SH-SY5Y (cell line): ENCODE measurements around the gene CNP.

Experiments used
- GATA2 ChIP-seq: IDR thresholded peaks from 2 replicates; pipeline ENCODE4 v1.6.1; 2011; ENCODE audit warnings: mild to moderate bottlenecking, low read depth, low read length
- GATA3 ChIP-seq: IDR thresholded peaks from 2 replicates; pipeline ENCODE4 v1.6.1; 2011; ENCODE audit warnings: low read depth, mild to moderate bottlenecking, low read length, moderate library complexity

CNP gene

DNA sequence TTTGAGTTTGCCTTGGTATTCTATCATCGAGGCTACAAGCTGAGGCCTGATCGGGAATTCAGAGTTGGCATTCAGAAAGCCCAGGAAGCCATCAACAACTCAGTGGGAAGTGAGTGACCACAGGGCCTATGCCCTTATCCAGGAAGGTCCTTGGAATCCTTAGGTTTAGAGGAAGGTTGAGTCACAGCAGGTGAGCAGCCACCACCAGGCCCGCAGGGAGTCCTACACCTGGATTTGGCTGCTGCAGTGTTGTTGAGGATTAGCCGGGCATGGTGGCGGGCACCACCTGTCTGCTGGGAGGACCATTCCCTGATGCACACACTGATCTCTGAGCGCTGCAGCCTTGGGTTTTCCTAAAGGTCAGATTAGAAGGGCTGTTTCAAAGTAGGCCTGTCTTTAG lies 31.0 kb upstream of the CNP start:
- TF ChIP-seq GATA3, result no peak
- no peak for TF ChIP-seq GATA2

DNA sequence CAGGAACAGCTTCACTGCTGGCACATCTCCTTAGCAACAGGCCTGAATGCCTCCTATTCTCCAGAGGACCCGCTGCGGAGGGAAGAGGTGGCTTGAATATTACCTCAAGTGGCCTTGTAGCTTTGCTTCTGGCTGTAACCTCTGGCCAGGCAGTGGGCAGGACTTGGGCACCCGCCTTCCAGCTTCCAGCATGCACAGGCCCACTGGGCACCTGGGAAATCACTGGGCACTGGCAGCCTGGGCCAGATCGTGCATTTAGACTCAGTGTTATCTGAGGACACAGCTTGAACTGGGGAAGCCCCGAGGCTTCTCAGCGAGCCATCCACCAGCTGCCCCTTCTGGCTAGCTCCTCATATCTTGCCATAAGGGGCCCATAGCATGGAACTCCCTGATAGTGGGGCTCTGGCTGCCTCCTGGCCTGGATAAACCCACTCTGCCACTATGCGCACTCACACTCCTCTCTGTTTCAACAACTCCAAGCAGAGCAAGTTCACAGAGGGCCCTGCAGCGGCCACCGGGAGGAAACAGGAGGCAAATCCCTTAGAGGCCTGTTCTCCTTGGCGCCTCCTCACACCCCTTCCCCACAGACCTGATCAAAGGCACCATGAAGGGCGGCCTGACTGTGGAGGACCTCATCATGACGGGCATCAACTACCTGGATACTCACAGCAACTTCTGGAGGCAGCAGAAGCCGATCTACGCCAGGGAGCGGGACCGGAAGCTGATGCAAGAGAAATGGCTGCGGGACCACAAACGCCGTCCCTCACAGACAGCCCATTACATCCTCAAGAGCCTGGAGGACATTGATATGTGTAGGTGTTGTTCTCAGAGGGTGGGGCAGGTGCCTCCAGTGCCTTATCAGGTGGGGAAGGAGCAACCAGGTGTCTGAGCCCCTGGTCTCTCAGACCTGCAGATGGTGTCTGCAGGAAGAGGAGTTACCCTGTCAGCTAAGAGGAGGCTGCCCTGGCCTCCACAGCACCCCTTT lies 28.3 kb upstream of the CNP start:
- TF ChIP-seq GATA3 (no peak), GATA2 (no peak)

DNA sequence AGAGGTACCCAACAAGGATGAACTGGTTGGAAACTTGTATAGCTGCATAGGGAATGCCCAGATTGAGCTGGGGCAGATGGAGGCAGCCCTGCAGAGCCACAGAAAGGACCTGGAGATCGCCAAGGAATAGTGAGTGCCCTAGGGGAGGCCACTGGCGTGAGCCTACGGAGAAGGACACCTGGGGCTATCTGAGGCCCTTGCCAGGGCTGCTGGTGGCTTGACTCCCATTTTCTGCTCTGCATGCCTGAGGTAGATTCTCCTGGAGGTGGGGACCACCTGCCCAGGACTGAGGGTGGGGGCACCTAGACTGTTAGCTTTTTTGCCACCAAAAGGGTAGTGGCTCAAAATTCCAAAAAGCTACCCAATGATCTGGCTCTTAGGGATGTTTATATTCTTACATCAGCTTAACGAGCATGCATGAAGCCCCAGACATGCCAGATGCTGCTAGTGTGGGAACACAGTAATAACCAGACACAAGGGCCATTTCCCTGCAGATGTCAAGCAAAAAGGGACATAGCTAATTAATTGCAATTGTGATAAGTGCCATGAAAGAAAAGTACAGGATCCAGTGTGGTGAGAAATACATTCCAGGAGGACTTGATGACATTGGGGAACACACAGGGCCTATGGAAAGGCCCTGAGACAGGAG lies 27.4 kb upstream of the CNP start:
- TF ChIP-seq GATA3 (no peak), GATA2 (no peak)

DNA sequence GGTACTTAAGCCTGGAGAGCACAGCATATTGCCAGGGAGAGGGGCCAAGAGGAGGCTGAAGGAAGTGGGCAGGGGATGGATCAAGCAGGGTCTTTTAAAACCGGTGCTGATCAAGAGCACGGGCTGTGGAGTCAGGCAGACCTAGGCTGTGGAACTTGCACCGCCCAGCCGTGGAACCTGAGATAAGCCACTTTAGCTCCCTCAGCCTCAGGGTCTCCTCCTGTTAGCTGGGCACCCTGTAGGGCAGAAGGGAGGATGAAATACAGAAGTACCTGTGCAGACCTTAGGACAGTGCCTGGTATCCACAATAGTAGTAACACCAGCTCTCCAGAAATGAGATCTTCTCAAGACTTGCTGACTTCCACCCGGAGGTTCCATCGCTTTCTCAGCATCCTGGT lies 26.9 kb upstream of the CNP start:
- TF ChIP-seq GATA2 (no peak), GATA3 (no peak)

DNA sequence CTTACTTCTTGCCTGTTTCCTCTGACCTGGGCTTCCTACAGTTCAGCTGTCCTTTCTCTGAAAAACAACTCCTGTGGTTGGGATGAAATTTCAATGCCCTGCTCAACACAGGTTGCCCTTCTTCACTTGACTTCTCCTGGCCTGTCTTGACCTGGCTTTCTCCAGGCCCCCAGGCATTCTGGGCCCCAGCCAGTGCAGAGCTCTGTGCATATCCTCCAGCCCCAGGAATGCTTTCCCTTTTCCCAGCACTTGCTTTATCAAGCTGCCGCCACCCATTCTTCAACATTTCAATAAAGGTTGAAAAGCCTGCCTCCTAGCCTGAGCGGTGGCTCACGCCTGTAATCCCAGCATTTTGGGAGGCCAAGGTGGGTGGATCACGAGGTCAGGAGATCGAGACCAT lies 25.4 kb upstream of the CNP start:
- TF ChIP-seq GATA3, result no peak
- no peak for TF ChIP-seq GATA2

DNA sequence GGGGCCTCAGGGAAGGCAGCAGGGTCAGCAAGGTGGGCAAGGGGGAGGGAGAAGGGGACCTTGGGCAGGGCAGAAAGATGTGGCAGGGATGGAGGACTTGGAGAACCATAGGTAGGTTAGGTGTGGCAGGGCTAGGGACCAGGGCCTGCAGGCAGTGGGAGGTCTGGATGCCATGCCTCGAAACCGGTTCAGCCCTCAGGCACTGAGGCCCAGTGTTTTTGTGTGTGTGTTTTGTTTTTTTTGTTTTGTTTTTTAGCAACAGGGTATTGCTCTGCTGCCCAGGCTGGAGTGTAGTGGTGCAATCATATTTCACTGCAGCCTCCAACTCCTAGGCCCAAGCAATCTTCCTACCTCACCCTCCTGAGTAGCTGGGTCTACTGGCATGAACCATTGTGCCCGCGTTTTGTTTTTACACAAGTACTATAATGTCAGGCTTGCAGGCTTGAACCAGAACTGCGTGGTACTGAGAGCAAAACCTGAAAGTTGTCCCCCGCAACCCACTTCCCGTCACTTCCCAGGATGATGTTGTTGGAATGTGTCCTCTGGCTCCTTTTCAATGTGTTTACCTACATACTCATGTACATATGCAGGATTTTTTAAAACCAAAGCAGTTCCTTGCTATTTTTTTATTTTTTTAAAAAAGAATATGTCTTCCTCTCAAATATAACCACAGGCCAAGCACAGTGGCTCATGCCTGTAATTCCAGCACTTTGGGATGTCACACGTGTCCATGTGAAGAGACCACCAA lies 23.8 kb upstream of the CNP start:
- TF ChIP-seq GATA3 (no peak), GATA2 (no peak)

DNA sequence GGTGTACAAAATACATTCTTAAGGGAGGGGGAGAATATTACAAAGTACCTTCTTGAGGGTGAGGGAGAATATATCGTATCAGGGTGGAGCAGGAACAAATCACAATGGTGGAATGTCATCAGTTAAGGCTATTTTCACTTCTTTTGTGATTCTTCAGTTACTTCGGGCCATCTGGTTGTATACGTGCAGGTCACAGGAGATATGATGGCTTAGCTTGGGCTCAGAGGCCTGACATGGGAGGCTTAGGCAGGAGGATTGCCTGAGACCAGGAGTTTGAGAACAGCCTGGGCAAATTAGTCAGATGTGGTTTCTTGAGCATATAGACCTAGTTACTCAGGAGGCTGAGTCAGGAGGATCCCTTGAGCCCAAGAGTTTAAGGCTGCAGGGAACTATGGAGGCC lies 23.1 kb upstream of the CNP start:
- TF ChIP-seq GATA3 (no peak), GATA2 (no peak)

DNA sequence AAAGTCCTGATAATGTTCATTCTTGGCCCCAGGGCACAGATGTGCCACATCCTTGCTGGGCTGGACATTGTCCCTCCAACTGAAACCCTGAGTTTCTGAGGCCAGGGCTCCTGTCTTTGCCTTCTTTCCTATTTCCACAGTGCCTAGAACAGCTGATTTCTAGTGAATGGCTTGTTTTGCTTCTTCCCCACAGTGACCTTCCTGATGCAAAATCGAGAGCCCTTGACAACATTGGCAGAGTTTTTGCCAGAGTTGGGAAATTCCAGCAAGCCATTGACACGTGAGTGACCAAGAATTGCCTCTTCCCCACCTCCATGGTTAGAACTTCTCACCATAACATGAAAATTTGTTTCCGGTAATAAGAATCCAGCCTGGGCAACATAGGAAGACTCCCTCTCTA lies 21.7 kb upstream of the CNP start:
- TF ChIP-seq GATA3, result no peak
- TF ChIP-seq GATA2, result no peak

DNA sequence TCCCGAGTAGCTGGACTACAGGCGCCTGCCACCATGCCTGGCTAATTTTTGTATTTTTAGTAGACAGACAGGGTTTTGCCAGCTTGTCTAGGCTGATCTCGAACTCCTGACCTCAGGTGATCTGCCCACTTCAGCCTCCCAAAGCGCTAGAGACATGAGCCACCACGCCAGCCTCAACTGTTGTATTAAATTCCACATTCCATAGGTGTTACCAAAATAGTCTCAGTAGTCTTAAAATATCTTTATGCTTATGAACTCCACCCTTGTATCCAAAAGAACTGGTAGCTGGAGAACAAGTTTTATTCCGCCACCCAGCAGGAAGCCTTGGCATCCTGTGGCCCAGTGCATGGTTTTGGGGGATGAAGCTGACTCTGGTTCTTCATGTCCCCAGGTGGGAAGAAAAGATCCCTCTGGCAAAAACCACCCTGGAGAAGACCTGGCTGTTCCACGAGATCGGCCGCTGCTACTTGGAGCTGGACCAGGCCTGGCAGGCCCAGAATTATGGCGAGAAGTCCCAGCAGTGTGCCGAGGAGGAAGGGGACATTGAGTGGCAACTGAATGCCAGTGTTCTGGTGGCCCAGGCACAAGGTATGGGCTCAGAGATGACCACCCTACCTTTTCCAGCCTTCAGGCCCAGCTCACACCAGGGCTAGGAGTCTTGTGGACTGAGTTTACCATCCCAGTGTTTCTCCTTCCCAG lies 17.7 kb upstream of the CNP start:
- TF ChIP-seq GATA2, result no peak

DNA sequence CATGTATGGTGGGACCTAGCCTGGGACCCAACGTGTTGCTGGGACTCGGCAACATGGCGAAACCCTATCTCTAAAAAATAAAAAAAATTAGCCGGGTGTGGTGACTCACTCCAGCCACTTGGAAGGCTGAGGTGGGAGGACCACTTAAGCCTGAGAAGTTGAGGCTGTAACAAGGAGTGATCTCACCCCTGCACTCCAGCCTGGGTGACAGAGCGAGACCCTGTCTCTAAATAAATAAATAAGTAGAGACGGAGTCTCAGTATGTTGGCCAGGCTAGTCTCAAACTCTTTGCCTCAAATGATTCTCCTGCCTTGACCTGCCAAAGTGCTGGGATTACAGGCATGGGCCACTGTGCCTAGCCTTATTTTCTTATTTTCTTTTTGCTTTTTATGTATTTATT lies 10.1 kb upstream of the CNP start:
- TF ChIP-seq GATA2 (no peak), GATA3 (no peak)

DNA sequence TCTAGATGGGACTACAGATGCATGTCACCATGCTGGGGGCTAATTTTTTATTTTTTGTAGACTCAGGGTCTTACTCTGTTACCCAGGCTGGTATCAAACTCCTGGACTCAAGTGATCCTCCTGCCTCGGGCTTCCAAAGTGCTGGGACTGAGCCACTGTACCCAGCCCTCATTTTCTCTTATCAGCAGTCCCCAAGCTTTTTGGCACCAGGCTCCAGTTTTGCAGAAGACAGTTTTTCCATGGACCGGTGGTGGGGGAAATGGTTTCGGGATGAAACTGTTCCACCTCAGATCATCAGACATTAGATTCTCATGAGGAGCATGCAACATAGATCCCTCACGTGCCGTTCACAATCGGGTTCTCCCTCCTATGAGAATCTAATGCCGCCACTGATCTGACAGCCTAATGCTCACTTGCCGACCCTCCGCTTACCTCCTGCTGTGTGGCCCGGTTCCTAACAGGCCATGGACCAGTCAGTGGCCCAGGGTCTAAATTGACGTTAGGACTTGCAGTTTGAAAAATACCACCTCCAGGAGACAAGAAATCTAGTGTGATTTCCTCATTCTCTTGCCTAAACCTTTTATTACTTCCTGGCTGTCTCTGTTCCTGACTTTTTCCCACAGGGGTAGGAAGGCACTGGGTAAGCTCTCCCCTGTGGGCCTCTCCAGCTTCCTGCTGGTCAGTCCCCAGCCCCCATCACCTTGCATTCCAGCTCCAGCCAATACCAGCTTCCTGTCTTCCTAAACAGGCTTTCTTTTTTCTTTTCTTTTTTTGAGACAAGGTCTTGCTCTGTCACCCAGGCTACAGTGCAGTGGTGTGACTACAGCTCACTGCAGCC lies 9.3 kb upstream of the CNP start:
- TF ChIP-seq GATA2 (no peak), GATA3 (no peak)

DNA sequence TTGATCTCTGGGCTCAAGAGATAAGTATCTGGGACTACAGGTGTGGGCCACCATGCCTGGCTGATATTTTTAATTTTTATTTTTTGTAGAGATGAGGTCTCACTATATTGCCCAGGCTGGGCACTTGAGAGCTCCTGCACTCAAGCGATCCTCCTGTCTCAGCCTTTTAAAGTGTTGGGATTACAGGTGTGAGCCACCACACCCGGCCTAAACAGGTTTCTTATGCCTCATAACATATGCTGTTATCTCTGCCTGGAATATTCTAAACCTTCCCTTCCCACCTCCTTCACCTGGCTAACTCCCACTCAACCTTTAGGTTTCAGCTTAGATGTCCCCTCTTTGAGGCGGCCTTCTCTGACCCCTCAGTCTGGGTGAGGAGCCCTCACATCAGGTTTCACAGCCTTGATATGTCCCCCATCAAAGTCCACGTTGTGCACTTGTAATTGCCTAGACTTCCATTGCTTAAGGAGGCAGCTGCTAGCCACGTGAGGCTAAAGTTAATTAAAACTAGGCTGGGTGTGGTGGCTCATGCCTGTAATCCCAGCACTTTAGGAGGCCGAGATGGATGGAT lies 8.6 kb upstream of the CNP start:
- no peak for TF ChIP-seq GATA3
- no peak for TF ChIP-seq GATA2

DNA sequence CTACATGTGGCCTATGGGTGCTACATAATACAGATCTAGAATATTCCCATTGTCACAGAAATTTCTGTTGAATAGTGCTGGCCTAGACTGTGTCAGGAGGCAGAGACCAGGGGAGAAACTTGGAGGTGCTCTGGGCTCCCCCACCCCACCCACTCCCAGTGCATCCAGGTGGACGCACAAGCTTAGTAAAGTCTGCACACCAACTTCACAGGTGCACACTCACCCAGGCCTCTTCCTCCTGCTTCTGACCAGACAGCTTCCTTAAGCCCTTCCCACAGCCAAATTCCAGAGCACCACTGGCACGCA lies 7.6 kb upstream of the CNP start:
- TF ChIP-seq GATA2, result no peak
- no peak for TF ChIP-seq GATA3
